COR-L47 (cell line): Measurements from ENCODE around the gene SLC14A1.
A peak's percentile ranks its signal among the peaks of the same experiment; 100 is the strongest.

Experiments used
- DNase-seq: peaks from one replicate; lab custom pipeline; 2025; lab: John Stamatoyannopoulos, UW

SLC14A1 gene

GRCh38 chr18:45724601-45725000 is 620 bp downstream of the SLC14A1 start:
- DNase-seq = no peak

- DNase-seq = no peak
These were observed 1.4 kb downstream of the SLC14A1 start for GRCh38 chr18:45725336-45725735.

GRCh38 chr18:45726603-45727002 is 2.6 kb downstream of the SLC14A1 start:
- no peak for DNase-seq

- no peak for DNase-seq
These were observed 3.1 kb downstream of the SLC14A1 start for GRCh38 chr18:45727068-45727467.

DNA sequence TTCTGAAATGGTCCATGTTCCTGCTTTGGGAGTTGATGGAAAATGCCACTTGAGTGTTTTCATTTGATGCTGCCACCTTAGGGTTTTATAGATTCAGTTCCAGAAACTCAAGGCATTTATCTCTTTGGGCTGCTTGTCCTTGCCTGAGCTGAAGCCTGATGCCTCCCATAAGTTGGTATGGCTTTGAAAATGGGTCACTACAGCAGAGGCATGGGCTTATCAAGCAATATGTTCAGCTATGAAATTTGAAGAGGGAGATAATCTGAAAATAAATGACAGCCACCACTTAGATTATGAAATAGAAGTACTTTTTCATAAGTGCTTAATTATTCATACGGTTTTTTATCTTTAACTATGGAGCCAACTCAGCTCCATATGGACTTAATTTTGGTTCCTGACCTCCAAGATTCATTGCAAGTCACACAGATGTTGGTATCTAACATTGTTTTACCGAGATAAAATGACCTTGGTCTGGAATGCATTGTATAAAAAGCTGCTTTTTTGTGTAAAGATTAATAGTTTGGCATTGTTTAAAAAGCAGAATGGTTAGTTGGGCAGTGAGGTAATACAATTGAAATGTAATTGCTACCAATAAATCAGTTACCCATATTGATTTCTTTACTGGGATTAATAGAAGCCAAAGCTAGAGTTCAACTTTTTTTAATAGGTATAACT is 4.5 kb downstream of the SLC14A1 start:
- DNase-seq = no peak

DNA sequence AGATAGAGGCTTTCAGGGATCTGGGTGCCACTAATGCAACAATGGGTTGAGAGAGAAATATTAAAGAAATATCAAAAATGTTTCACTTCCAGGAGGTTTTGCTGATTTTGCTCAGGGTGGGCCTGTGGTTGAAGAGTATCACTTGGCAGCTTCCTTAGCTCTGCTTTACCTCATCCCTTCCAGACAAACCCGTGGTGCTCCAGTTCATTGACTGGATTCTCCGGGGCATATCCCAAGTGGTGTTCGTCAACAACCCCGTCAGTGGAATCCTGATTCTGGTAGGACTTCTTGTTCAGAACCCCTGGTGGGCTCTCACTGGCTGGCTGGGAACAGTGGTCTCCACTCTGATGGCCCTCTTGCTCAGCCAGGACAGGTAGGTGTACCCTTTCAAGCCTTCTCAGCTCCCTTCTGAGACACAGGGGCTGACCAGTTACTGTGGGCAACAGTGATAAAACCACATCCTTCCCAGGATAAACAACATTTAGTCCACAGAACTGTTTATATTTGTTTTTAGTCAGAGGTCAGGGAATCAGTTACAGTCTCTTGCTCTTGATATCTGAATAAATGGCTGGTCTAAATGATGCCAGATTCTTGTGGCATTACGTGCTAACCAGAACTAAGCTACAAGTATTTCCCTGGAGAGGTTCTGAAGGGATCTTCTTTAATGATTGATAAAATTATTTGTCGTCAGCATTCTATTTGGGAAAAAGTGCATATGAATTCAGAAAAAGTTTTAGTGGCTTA is 7.0 kb downstream of the SLC14A1 start:
- DNase-seq = no peak

DNA sequence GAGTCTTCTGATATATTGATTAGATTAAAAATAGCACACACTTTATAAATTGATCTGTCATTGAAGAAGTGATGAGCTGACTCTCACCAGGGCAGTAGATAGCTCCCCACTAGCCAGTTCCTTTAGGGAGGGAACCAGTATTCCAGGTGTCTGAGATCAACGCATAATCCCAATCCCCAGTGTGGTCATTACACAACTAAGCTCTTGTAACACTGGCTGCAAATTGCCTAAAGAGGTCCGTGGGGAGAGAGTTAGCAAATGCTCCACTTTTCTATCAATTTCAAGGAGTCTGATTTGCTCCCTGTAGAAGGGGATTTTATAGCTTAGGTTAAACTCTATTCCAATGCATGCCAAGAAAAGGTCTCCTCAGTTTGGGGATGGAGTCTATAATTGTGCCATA is 7.7 kb downstream of the SLC14A1 start:
- no peak for DNase-seq

GRCh38 chr18:45733535-45733934 is 9.6 kb downstream of the SLC14A1 start:
- DNase-seq = no peak

GRCh38 chr18:45734505-45734904 is 10.5 kb downstream of the SLC14A1 start:
- DNase-seq = no peak

GRCh38 chr18:45734944-45735343 is 11.0 kb downstream of the SLC14A1 start:
- no peak for DNase-seq

GRCh38 chr18:45738660-45739059 is 14.7 kb downstream of the SLC14A1 start:
- DNase-seq = no peak

DNA sequence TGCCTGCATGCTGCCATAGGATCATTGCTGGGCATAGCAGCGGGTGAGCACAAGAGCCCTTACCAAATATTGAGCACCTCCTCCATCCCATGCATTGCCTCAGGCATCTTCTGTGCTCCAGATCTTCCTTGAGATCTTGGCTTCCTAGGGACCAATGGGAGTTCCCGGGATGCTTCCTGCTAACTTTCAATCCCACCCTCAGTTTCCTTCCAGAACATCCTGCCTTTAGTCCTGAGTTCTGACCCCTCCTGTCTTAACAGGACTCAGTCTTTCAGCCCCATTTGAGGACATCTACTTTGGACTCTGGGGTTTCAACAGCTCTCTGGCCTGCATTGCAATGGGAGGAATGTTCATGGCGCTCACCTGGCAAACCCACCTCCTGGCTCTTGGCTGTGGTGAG is 15.3 kb downstream of the SLC14A1 start:
- DNase-seq = no peak

- no peak for DNase-seq
These were observed 15.9 kb downstream of the SLC14A1 start for GRCh38 chr18:45739848-45740247.

- DNase-seq = no peak
These were observed 17.1 kb downstream of the SLC14A1 start for GRCh38 chr18:45741056-45741455.

DNA sequence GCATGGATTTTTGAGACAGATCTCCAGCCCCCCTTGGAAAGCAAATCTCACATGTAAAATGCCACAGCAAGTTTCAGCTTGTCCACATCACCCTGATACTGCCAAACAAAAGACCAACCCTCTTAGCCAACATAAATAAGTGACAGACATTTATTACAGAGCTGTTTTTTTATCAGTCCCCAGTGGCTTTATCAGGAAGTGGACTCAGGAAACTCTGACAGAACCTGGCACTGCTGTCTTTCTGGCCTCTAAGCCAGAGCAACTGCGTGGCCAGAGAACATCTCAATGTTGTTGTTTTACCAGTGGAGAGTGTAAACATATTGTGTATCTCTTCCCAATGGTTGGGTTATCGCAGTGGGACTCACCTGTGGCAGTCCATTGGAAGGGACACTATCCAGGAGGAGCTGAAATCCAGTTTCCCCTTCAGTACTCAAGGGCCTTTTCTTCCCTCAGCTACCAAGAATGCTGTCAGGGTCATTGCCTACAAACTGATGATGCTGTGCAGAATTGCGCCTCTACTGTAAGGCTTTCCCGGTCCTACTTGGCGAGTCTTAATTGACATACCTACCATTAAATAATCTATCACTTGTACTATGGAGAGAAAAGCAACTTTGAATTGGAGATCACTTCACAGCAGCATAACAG is 22.0 kb downstream of the SLC14A1 start:
- DNase-seq = no peak

- DNase-seq = no peak
These were observed 24.5 kb downstream of the SLC14A1 start for GRCh38 chr18:45748501-45748900.

GRCh38 chr18:45749918-45750689 is 26.1 kb downstream of the SLC14A1 start:
- DNase-seq = no peak

- no peak for DNase-seq
These were observed 27.8 kb downstream of the SLC14A1 start for GRCh38 chr18:45751766-45752165.

DNA sequence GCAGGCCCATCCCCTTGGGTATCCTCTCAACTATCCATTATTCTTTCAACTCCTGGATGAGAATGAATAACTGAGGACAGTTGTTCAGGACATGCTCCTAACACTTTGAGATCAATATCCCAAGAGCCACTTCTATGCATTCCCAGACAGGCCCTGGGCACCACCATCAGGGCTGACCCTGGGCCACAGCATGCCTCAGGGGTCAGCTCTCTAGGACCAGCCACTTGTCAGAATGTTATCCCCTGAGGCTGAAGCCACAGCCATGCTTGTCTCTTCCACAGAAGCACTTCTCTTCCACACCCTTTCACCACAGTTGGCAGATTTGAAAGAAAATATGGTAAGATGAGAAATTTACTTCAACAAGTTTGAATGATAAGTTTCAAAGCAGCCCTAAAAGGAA is 28.7 kb downstream of the SLC14A1 start:
- DNase-seq = no peak

GRCh38 chr18:45753286-45753685 is 29.3 kb downstream of the SLC14A1 start:
- no peak for DNase-seq

DNA sequence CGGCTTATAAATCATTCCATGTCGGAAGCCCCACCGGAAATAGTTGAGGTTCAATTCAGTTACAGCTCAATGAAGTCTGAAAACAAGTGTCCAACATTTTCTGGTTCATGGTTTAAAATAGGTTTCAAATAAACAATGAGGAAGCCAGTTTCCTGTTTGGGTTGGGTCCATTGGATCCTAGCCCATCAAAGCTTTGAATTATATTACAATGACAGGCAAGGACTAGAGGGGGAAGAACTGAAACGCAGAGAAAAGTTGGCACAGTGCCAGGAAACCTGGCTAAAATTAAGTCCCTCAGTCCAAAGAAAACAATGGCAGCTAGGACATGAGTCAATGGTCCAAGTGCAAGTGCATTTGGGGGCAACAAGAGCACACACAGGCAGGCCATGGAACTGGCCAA is 32.0 kb downstream of the SLC14A1 start:
- DNase-seq = peak; percentile 86

DNA sequence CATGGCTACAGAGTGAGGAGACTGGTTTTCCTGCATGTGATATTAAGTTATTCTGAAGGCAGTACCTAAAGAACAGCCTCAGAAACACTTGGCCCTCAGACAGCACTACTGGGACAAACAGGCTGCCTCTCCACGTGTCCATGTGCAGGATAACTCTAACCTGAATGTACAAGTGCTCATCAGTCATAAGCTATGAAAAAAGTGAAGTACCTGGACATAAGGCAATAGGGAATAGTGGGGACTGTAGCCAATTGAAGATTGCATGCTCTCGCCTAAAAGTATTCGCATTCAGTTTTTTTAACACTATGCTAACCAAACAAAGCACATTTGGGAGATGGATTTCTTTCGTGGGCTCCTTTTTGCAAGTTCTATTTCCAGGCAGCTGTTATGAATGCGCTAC is 33.0 kb downstream of the SLC14A1 start:
- DNase-seq = no peak
